SK-N-MC (cell line): ENCODE measurements around the gene ABL2.
"Not testable (repeated sequence)": the region's sequence is repeated elsewhere in the genome, so short reads cannot be mapped to it uniquely, and the experiment has no call there.

ENCODE experiments used
- DNase-seq: peaks from one replicate; pipeline ENCODE4 v3.0.0-alpha.2; 2011; ENCODE audit warnings: low read depth, low spot score
- H3K27ac ChIP-seq: fragments of 200-600 bp; sonication (generic); 2 replicates; pipeline ENCODE4 v1.5.1; 2016; ENCODE audit warnings: mixed run types
- H3K36me3 ChIP-seq: fragments of 200-600 bp; sonication (generic); 2 replicates; pipeline ENCODE4 v1.6.1; 2017; ENCODE audit warnings: antibody characterized with exemption, low read length, mixed read lengths; ENCODE audit not compliant: insufficient read depth
- H3K4me3 ChIP-seq: fragments of 200-600 bp; sonication (generic); 2 replicates; pipeline ENCODE4 v1.5.1; 2016
- H3K9ac ChIP-seq: fragments of 200-600 bp; sonication (generic); 2 replicates; pipeline ENCODE4 v1.8.0; 2017; ENCODE audit warnings: mixed run types, mixed read lengths; ENCODE audit not compliant: insufficient read length
- H3K9me3 ChIP-seq: fragments of 200-600 bp; sonication (generic); 2 replicates; pipeline ENCODE4 v1.6.1; 2017; ENCODE audit warnings: low read depth, mild to moderate bottlenecking, antibody characterized with exemption, low read length, moderate library complexity, mixed read lengths
- EZH2 ChIP-seq: fragments of 200-600 bp; sonication (generic); IDR thresholded peaks from one replicate; pipeline ENCODE4 v1.6.1; 2017; ENCODE audit warnings: antibody characterized with exemption
- FOXP2 ChIP-seq: optimal IDR thresholded peaks from 2 replicates; pipeline ENCODE3; 2011; ENCODE audit warnings: mild to moderate bottlenecking, moderate library complexity; ENCODE audit not compliant: insufficient read depth; ENCODE audit errors: extremely low read length, control extremely low read depth
- POLR2AphosphoS5 ChIP-seq: IDR thresholded peaks from 2 replicates; pipeline ENCODE4 v1.6.1; 2012; ENCODE audit warnings: mild to moderate bottlenecking, low read depth, low read length, borderline replicate concordance

Gene ABL2

DNA sequence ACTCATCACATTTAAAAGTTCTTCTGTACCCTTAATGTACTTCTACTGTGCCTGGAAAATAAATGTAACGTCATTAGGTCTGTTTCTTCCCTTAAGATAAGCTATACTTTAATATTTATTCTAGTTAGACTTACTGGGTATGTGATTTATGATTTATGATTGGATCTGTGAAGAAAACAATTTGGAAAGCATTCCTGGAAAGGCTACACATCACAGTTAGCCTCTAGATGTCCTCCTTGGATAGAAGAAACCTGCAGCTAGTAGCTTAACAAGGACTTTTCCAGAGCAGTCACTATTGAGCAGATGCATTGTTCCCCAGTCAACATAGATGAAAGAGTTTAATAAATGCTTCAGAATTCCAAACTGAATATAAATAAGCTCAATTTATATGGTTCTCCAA is 22.2 kb upstream of the ABL2 start:
- no peak for DNase-seq

DNA sequence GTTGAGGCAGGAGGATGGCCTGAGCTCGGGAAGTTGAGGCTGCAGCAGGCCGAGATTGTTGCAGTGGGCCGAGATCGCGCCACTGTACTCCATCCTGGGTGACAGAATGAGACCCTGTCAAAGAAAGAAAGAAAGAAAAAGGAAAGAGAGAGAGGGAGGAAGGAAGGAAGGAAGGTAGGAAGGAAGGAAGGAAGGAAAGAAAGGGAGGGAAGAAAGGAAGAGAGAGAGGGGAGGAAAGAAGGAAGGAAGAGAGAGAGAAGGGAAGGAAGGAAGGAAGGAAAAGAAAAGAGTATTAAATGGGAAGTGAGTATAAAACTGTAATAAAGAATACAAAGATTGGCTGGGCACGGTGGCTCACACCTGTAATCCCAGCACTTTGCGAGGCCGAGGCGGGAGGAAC is 18.4 kb upstream of the ABL2 start:
- no peaks in the 10 kb centered on the region for H3K9me3 ChIP-seq
- no peak overlapping the region for H3K9ac ChIP-seq
- no peak overlapping the region for H3K27ac ChIP-seq
- no peak for TF ChIP-seq EZH2
- no peak for TF ChIP-seq POLR2AphosphoS5
- no peak for TF ChIP-seq FOXP2
- DNase-seq = no peak
- no peak overlapping the region for H3K4me3 ChIP-seq
- H3K36me3 ChIP-seq = no peaks in the 10 kb centered on the region

More for the DNA sequence above, 22.2 kb upstream of the ABL2 start:
- Histone ChIP-seq H3K27ac (no peak overlapping the region), H3K4me3 (no peak overlapping the region), H3K9me3 (no peaks in the 10 kb centered on the region), H3K9ac (no peak overlapping the region), H3K36me3 (no peaks in the 10 kb centered on the region)
- TF ChIP-seq EZH2 (no peak), FOXP2 (no peak), POLR2AphosphoS5 (no peak)

DNA sequence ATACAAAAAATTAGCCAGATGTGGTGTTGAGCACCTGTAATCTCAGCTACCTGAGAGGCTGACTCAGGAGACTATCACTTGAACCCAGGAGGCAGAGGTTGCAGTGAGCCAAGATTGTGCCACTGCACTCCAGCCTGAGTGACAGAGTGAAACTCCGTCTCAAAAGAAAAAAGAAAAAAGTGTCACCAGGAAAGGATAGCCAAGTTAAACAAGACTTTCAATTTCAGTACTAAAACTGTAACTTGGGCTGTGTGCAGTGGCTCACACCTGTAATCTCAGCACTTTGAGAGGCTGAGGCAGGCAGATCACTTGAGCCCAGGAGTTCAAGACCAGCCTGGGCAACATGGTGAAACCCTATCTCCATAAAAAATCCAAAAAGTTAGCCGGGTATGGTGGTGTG is 15.9 kb upstream of the ABL2 start:
- H3K9me3 ChIP-seq, DNase-seq, H3K9ac ChIP-seq, H3K27ac ChIP-seq, H3K36me3 ChIP-seq, H3K4me3 ChIP-seq: not testable (repeated sequence)

DNA sequence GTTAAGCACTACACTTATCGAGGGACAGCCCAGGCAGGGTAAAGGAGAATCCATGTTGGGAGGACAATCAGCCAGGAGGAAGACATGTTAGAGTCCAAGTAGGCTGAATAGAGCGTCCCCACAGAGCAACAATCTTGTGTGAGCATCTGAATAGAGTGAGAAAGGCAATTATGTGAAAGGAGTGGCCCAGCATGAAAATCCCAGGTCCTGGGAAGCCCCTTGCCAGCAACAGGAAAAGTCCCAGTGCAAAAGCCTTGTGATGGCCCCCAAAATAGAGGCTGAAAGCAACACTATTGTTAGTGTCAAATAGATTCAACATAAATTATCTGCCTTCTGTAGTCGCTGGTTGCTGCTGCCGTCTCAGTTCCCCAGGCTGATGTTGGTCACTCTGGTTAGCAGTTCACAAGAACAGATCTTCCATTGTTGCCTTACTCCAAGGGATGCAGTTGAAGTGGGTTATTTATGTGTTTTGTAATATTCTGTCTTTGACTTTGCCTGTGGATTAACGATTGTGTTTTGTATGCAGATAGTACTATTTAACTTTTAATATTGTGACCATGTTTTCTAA is 12.1 kb upstream of the ABL2 start:
- Histone ChIP-seq H3K27ac (no peak overlapping the region), H3K9me3 (no peaks in the 10 kb centered on the region), H3K4me3 (no peak overlapping the region), H3K36me3 (no peaks in the 10 kb centered on the region), H3K9ac (no peak overlapping the region)
- no peak for DNase-seq
- TF ChIP-seq POLR2AphosphoS5 = no peak
- no peak for TF ChIP-seq EZH2
- TF ChIP-seq FOXP2 = no peak

DNA sequence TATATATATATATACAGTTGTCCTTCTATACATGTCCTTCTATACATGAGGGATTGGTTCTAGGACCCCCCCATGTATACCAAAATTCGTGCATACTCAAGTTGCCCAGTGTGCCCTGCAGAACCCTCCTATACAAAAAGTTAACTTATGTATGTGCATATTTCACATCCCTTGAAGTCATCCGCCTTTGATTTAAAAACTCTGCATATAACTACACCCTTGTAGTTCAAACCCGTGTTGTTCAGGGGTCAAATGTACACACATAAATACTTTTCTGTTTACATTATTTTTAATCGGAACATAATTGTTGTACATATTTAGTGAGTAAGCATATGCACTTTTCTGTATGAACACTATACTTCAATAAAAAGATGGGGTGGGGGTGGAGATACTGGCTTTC is 7.7 kb upstream of the ABL2 start:
- no peak overlapping the region for H3K4me3 ChIP-seq
- no peaks in the 10 kb centered on the region for H3K9me3 ChIP-seq
- no peak overlapping the region for H3K27ac ChIP-seq
- no peak for DNase-seq
- TF ChIP-seq FOXP2 (no peak), EZH2 (no peak), POLR2AphosphoS5 (no peak)
- H3K36me3 ChIP-seq = no peaks in the 10 kb centered on the region
- H3K9ac ChIP-seq = no peak overlapping the region

DNA sequence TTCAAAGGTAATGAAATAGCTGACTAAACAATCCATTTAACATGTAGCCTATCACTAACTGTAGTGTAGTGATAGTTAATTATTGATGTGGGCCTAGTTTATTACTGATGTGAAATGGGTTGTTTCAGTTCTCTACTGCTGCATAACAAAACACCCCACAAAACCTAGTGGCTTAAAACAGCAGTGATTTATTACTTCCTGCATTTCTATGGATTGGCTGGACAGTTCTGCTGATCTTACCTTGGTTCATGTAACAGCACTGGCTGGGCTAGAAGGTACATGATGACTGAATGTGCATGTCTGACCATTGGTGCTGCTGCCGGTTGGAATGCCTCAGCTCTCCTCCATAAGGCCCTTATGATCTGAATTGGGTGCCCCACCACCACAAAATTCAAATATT is 5.4 kb upstream of the ABL2 start:
- DNase-seq = no peak
- H3K27ac ChIP-seq = no peak overlapping the region

DNA sequence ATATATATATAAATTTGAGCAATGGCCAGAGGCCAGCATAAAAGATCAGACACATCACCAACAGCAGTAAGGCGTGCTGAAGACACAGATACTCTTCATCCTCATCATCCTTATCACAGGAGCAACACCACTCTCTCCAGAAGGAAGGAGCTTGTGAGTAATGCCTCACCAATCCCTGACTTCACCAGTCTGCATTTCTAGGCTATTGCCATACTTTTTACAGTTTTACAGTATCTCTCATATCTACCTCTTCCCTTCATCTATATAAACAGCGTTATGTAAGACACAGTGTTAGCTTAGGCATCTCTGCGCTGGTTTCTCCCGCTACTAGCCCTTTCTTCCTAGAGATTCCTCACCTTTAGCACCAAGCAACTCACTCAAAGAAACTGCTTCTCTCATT is 2.4 kb upstream of the ABL2 start:
- no peak overlapping the region for H3K4me3 ChIP-seq
- H3K9me3 ChIP-seq = no peaks in the 10 kb centered on the region
- no peaks in the 10 kb centered on the region for H3K36me3 ChIP-seq
- no peak overlapping the region for H3K9ac ChIP-seq
- no peak for DNase-seq
- H3K27ac ChIP-seq = no peak overlapping the region
- TF ChIP-seq POLR2AphosphoS5 = no peak
- TF ChIP-seq FOXP2 = no peak
- TF ChIP-seq EZH2 = no peak

More for the DNA sequence above, 5.4 kb upstream of the ABL2 start:
- Histone ChIP-seq H3K36me3 (no peaks in the 10 kb centered on the region), H3K4me3 (no peak overlapping the region), H3K9ac (no peak overlapping the region), H3K9me3 (no peaks in the 10 kb centered on the region)
- TF ChIP-seq EZH2 = no peak
- TF ChIP-seq FOXP2 = no peak
- no peak for TF ChIP-seq POLR2AphosphoS5

DNA sequence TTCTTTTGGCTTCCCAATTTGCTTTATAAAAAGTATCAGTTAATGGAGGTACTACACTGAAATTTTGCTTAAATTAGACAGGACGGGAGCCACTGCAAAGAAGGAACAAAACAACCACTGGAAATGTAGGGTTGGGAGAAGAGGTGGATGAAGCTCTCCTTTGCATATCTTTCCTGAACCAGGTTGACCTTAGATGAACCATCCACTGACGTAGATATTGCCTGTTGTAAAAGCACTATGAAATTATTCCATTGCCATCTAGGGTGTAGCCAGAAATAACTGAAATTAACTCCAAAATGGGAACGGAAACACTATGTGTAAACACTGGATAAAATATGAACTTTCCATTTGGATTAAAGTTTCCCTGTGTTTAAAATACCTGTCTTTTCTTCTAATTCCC is 1.2 kb upstream of the ABL2 start:
- no peak overlapping the region for H3K9ac ChIP-seq
- no peak for DNase-seq
- TF ChIP-seq POLR2AphosphoS5 = no peak
- no peak for TF ChIP-seq FOXP2
- TF ChIP-seq EZH2 = no peak
- H3K27ac ChIP-seq = no peak overlapping the region
- H3K9me3 ChIP-seq = no peaks in the 10 kb centered on the region
- H3K36me3 ChIP-seq = no peaks in the 10 kb centered on the region
- peak overlapping the region; percentile 97; the same call in 1 of the 2 replicates for H3K4me3 ChIP-seq

DNA sequence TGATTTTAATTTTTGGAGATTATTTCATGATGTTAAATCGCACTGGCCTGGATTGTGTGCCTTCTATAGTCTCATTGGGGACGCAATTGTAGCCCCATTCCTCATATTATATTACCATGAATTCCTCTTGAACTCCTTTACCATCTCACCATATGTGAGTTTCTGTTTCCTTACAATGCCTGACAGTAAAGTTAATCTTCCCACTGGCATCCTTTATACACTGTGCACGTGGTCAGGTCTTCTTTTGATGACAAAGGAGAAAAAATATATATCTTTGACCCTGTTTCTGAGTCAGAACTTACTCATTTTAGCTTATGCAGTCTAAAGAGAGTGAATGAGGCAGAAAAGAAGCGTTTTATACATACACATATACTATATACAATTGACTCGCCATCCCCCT is 774 bp upstream of the ABL2 start:
- no peak for TF ChIP-seq FOXP2
- TF ChIP-seq EZH2 = no peak
- no peak for TF ChIP-seq POLR2AphosphoS5
- no peaks in the 10 kb centered on the region for H3K9me3 ChIP-seq
- H3K27ac ChIP-seq = no peak overlapping the region
- H3K4me3 ChIP-seq = peak overlapping the region; percentile 97
- no peak overlapping the region for H3K9ac ChIP-seq
- no peaks in the 10 kb centered on the region for H3K36me3 ChIP-seq
- no peak for DNase-seq
